SK-N-SH treated with all-trans-retinoic acid at 6 μM for 48 hours (cell line): ENCODE measurements around the gene MSANTD3.

Experiments
- ARNTL ChIP-seq: fragments of 450-650 bp; formaldehyde crosslinking; IDR thresholded peaks from 2 replicates; pipeline ENCODE4 v1.5.0; 2020; ENCODE audit warnings: low read depth, mild to moderate bottlenecking, moderate library complexity, borderline replicate concordance
- BACH2 ChIP-seq: fragments of 250-450 bp; sonication (Bioruptor Pico); IDR thresholded peaks from 2 replicates; pipeline ENCODE4 v1.9.0; 2021; ENCODE audit warnings: mild to moderate bottlenecking, borderline replicate concordance
- ESRRG ChIP-seq: fragments of 250-450 bp; sonication (Bioruptor Pico); IDR thresholded peaks from 2 replicates; pipeline ENCODE4 v1.6.1; 2021; ENCODE audit warnings: mild to moderate bottlenecking
- ISL1 ChIP-seq: fragments of 250-450 bp; sonication (Bioruptor Pico); IDR thresholded peaks from 2 replicates; pipeline ENCODE4 v2.1.2; 2022; ENCODE audit warnings: mild to moderate bottlenecking, moderate library complexity
- PATZ1 ChIP-seq: fragments of 250-450 bp; sonication (Bioruptor Pico); IDR thresholded peaks from 2 replicates; pipeline ENCODE4 v1.8.0; 2020; ENCODE audit warnings: mild to moderate bottlenecking, moderate library complexity, borderline replicate concordance
- RARB ChIP-seq: fragments of 250-450 bp; sonication (Bioruptor Pico); IDR thresholded peaks from 2 replicates; pipeline ENCODE4 v1.8.0; 2021; ENCODE audit warnings: mild to moderate bottlenecking, moderate library complexity
- TCF4 ChIP-seq: fragments of 250-450 bp; sonication (Bioruptor Pico); IDR thresholded peaks from 2 replicates; pipeline ENCODE4 v1.8.0; 2021; ENCODE audit warnings: mild to moderate bottlenecking, moderate library complexity, borderline replicate concordance
- TOX ChIP-seq: fragments of 250-450 bp; sonication (Bioruptor Pico); IDR thresholded peaks from 2 replicates; pipeline ENCODE4 v1.8.0; 2021; ENCODE audit warnings: mild to moderate bottlenecking, moderate library complexity, borderline replicate concordance
- ZFP3 ChIP-seq: fragments of 250-450 bp; sonication (Bioruptor Pico); IDR thresholded peaks from 2 replicates; pipeline ENCODE4 v1.5.0; 2020; ENCODE audit warnings: mild to moderate bottlenecking, moderate library complexity
- ZNF565 ChIP-seq: fragments of 450-650 bp; formaldehyde crosslinking; conservative IDR thresholded peaks from 2 replicates; pipeline ENCODE4 v1.5.0; 2020; ENCODE audit warnings: low read depth, mild to moderate bottlenecking, moderate library complexity
- ZNF70 ChIP-seq: fragments of 450-650 bp; formaldehyde crosslinking; IDR thresholded peaks from 2 replicates; pipeline ENCODE4 v1.5.0; 2020; ENCODE audit warnings: mild to moderate bottlenecking, moderate library complexity

GRCh38 chr9:100449420-100449819 is 22.5 kb downstream of the MSANTD3 start:
- no peak for TF ChIP-seq PATZ1
- TF ChIP-seq ZNF70 (CRISPR knock-in tag): no peak
- no peak for TF ChIP-seq ZFP3 (CRISPR knock-in tag)
- TF ChIP-seq TOX (CRISPR knock-in tag): no peak
- TF ChIP-seq ESRRG: no peak
- no peak for TF ChIP-seq TCF4 (CRISPR knock-in tag)
- no peak for TF ChIP-seq BACH2 (CRISPR knock-in tag)
- no peak for TF ChIP-seq ISL1 (CRISPR knock-in tag)
- no peak for TF ChIP-seq RARB
- TF ChIP-seq ZNF565 (CRISPR knock-in tag): no peak
- TF ChIP-seq ARNTL: no peak
